GM18526 (cell line): ENCODE data around the gene CRTC2.

Experiments used
- POLR2A ChIP-seq: IDR thresholded peaks from 3 replicates; pipeline ENCODE4 v1.6.1; 2011; ENCODE audit not compliant: insufficient read length; ENCODE audit errors: extremely low read depth

The CRTC2 gene

DNA sequence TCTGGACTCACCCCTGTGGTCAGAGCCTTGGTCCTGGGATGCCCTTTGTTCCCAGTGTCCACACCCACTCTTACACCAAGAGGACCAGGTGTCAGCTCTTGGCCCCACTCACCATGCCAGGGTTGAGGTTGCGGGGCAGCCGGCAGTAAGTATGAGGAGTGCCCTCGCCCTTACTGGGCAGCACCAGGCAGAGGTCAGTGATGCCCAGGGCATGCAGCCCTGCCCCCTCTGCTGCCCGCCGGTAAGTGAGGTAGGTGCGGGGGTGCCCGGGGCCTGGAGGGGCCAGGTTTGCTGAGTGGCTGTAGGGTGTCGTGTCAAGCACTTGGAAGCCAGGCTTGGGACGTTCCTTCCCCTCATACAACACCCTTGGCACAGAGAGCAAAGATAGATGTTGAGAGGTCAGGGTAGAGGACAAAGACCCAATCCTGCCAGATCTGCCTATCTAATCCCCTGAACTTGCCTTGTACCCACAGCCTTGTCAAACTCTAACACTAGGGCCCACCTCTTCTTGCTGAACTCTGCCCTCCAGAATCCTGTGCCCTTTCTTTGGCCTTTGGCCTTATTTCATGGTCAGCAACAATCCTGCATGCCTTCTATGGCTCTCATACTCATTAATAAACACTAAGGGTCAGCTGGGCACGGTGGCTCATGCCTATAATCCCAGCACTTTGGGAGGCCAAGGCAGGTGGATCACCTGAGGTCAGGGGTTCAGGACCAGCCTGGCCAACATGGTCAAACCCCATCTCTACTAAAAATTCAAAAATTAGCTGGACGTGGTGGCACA, 15.5 kb downstream of the CRTC2 start:
- no peak for TF ChIP-seq POLR2A

DNA sequence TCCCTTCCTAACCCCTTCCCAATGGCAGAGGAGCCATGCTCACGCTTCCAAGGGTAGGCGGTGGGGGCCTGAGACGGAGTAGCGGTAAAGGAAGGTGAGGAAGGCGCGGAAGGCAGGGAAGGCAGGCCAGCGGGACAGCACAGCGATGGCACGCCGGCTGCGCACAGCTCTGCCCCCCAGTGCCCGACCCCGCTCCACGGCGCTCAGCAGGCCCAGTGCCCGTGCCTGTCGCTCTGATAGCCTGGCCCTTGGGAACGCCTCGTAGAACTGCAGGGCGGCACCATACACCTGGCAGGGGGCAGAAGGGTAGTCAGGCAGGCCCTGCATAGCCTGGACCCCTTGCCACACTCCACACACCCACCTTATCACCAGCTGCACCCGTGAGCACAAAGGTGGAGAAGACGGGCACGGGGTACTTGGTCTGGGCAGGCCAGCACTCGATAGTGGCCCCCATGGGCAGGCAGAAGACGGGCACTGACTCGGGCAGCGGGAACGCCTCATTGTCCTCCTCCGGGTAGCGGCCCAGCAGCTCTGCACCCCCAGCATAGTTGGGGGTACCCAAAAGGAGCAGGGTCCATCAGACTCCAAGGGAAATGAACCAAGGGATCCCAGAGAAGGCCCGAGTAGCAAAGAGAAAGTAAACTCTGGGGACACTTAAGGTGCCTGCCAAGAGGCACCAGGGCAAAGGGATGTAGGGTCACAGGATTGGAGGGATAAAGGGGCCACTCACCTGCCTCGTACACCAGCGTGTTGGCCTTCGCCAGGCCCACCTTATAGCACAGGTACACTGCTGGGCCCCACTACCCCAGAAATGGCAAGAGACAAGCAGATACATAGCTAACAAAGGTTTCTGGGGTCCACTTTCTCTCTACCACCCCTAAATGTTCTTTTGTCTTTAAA, 16.3 kb downstream of the CRTC2 start:
- TF ChIP-seq POLR2A: no peak

DNA sequence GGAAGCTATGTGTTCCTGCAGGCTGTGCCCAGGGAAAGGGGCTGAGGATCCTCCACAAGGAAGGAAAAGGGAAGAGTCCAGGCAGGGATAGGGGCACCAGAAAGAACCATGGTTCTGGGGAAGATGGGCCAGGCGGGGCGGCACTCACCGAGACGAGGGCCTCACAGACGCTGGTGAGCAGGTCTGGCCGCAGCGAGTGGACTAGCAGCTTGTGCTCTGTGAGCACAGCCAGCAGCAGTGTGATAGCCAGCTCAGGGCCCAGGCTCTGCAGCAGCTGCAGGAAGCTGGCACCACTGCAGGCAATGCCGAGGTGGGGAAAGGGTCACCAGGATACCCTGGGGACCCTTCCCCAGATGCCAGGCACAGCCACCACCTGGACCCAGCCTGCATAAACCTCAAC, 17.7 kb downstream of the CRTC2 start:
- TF ChIP-seq POLR2A: no peak

DNA sequence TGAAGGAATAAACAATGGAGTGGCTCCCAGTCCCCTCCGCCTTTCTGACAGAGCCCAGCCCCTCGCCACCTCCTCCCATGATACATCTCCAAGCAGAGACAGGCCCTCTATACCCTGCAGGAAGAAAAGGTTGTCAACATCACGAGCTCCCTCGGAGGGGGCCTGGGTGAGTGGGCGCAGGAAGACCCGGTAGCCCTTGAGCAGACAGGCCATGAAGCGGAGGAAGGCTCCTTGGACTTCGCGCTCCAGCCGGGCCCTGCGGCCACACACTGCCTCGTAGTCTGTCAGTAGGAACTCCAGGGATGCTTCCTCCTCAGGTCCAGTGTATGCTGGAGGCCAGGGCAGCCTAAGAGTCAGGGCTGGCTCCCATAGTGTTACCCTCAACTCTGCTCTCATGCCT, 18.9 kb downstream of the CRTC2 start:
- no peak for TF ChIP-seq POLR2A

DNA sequence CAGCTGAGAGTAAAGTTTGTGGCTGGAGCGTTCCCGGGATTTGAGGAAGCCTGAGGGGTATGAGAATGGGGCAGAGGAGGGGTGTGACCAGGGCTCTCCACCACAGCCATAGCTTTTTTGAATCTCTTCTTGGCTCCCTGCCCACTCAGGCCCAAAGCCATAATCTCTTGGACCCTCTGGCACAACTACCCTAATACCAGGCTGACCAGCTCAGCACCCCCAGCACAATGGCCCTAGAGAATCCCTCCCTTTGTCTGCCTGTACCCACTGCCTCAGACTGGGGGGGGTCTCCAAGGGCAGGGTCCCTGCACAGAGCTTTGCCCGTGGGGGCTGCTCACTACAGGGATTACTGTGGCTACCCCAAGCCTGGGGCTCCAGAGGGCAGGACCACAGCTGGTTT, 19.4 kb downstream of the CRTC2 start:
- no peak for TF ChIP-seq POLR2A

DNA sequence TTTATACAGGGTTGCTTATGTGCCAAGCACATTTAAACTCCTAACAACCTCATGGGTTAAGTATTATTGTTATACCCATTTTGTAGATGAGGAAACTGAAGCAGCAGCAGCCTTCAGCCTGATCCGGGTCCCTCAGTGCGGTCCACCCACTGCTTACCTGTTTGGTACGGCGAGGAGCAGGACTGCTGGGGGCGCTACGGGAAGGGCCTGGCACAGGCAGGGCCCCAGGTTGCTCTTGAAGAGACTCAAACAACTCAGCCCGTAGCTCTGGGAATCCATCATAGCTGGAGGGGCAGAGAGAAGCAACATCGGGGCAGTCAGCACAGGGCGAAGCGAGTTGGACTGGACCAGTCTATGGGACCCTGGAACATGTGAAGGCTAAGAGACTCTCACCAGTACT, 21.1 kb downstream of the CRTC2 start:
- no peak for TF ChIP-seq POLR2A

DNA sequence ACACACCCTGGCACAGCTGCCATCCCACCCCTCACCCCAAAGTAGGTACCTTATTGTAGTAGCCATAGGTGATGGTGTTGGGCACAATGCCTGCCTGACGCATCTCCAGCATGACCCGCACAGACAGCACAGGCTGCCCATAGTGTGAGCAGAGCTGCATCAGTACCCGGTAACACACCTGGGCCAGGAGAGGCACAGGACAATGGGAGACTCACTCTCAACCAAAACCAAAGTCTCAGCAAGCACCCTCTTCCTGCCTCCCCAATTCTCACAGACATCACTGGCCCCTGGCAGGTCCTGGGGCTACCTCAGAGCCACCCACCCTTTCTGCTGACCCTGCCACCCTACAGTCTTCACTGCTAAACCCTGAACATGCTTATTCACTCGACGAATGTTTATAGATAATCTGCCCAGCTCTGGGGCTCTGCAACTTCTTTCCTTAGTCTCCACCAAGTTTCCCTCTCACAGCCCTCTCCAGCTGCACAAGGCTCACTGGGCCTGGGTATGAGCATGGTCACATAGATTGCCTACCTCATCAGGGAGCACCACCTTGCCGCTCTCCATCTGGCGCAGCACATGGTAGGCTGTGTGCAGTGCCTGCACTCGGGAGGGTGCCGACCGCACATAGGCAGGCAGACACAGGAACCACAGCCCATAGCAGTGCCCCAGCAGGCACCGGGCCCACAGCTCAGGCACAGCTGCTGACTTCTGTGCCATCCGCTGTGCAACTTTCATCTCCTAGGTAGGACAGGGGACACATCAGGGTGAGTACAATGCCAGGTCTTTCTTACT, 22.2 kb downstream of the CRTC2 start:
- TF ChIP-seq POLR2A: no peak

DNA sequence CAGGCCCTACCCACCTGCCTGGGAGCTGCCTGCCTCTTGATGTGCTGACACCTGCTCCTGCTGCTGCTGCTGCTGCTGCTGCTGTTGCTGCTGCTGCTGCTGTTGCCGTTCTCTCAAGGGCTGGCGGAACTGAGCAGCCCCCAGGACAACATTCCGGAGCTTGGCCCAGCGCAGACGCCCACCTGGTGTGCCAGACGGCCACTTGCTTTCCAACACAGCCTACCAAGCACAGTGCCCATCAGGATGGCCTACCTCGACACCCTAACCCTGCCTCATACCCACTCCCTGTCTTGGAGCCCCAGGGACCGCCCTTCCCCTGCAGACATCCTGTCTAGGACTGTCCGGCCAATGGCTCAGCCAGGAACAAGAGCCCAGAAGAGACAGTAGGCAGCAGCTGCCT, 23.7 kb downstream of the CRTC2 start:
- TF ChIP-seq POLR2A: no peak

DNA sequence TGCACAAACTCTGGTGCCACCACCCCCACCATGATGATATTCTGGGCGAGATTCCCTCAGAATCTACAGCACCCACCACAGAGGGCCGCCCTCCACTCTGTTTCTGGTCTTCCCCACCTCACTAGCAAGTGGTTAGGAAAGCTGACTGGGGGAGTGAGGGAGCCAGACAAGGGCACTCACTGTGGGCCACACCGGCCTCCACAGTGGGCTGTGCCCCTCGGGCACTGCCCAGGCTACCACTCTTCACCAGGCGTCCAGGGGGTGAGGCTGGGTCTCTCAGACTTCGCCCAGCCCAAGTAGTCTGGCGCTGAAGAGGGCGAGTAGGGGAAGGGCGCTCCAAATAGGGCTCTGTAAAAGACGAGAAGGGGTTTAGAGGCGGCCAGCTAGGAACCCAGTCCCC, 24.5 kb downstream of the CRTC2 start:
- TF ChIP-seq POLR2A: no peak

DNA sequence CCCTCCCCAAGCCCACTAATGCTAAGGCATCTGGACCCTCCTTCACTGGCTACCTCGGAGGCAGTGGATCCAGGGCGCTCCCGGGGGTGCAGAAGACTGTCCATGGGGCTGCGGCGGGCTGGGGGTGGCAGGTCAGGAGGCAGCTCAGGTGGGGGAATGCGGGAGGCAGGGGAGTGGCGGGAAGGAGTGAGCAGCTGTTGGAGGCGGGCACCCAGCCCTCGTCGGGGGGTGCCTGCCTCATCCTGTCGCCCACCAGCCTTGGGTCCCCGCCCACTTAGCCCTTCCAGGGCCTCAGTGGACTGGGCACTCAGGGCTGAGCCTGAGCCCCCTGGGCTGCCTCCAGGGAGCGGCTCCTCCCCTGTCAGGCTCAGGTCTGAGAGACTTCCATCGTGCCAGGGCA, 25.0 kb downstream of the CRTC2 start:
- TF ChIP-seq POLR2A: no peak

DNA sequence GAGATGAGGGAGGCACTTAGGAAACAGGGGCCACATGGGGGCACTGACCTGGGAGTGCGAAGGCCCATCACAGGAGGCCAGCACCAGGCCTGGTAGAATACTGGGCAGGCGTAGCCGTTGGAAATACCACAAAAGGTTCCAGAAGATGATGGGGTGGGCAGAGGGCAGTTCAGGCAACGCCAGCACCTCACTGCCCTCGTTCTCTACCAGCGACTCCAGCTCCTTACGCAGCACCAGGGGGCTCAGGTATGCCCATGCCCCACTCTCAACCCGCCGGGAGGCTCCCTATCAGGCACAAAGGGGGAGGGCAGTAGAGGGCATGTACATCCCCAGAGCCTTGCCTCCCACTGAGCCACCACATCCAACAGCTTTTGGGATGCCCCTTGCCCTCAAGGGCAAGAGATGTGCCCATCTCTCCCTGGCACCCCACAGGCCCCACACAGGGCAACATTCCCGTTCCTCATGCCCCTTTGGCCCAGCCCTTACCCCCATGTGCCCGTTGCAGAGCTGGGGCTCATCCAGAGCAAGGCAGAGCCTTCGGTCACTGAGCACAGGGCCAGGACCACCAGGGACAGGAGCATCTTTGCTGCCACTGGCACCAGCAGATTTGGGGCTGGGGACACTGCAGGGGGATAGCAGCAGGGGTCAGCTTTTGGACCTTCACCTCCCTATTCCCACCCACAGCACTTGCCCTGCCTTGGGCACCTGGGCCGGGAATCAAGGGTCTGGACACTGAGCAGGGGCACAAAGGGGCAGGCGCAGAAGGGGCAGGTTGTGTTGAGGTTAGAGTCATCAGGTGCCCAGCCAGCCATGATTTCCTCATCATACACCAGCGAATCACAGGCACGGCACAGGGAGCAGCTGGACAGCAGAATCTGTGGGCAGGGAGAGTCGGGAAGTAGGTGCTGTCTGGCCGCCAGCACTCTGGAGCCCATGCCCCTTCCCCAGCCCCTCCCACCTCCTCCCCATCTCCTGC, 26.0 kb downstream of the CRTC2 start:
- TF ChIP-seq POLR2A: no peak

DNA sequence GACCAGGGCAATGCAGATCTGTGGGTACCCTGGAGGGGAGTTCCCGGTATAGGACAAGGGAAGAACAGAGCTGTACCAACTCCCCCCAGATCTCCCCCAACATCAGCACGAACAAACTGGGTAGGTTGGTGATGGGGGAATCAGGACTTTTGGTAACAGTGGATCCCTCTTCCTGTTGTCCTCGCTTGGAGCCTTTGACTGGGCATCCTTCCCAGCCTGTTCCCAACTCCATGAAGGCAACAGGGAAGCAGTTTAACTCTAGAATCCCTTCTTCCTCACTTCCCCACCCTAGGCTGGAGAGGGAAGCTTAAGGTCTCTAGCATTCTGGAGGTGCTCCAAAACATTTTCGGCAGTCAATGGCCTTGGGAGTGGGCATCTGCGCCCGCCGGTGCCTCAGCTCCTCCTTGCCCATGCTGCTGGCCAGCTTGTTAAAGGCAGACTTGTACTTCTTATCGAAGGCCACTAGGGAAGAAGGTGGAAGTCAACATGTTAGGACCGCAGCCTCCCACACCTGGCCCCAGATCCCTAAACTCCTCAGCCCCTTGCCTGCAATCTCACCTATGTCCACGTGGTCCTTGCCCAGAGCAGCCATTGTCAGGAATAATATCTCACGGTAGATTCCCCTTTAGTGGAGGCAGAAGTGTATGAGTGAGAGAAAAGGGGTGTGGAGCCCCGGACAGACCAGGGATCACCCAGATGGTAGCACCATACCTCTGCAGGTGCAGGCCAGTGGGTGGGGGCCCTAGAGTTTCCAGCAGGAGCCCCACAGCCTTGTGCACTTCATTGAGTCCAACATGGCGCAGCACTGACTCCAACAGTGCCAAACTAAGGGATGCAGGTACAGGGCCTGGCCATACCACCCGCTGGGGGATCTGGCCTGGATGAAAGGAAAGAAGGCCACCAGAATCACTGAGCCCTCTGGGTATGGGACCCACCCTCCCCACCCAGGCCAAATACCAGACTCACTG, 28.1 kb downstream of the CRTC2 start:
- TF ChIP-seq POLR2A: no peak

DNA sequence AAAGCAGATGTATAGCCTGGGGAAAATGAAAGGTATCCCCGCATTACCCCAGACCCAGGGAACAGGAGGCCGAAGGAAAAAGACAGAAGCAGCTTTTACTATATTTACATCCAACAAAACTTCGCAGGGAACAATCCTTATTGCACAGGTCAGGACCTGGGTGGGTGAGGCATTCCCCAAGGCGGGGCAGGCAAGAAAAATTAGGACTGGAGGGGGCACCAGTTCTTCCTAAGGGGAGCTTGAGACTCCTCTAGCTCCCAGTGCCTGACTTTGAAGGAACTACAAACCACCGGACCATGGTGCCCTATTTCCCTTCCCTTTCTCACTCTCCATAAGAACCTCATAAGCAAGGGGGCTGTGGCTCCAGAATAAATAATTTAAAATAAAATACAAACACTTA, 29.0 kb downstream of the CRTC2 start:
- no peak for TF ChIP-seq POLR2A
